Loucy (cell line): Measurements from ENCODE around the gene PGC.

Experiments used
- CTCF ChIP-seq: fragments of 200-600 bp; sonication (generic); conservative IDR thresholded peaks from 2 replicates; pipeline ENCODE4 v1.5.1; 2014; ENCODE audit warnings: mild to moderate bottlenecking, antibody characterized with exemption, low read length
- EZH2phosphoT487 ChIP-seq: fragments of 200-600 bp; IDR thresholded peaks from 2 replicates; pipeline ENCODE4 v1.6.1; 2018; ENCODE audit warnings: antibody characterized with exemption, mild to moderate bottlenecking, moderate library complexity, borderline replicate concordance

DNA sequence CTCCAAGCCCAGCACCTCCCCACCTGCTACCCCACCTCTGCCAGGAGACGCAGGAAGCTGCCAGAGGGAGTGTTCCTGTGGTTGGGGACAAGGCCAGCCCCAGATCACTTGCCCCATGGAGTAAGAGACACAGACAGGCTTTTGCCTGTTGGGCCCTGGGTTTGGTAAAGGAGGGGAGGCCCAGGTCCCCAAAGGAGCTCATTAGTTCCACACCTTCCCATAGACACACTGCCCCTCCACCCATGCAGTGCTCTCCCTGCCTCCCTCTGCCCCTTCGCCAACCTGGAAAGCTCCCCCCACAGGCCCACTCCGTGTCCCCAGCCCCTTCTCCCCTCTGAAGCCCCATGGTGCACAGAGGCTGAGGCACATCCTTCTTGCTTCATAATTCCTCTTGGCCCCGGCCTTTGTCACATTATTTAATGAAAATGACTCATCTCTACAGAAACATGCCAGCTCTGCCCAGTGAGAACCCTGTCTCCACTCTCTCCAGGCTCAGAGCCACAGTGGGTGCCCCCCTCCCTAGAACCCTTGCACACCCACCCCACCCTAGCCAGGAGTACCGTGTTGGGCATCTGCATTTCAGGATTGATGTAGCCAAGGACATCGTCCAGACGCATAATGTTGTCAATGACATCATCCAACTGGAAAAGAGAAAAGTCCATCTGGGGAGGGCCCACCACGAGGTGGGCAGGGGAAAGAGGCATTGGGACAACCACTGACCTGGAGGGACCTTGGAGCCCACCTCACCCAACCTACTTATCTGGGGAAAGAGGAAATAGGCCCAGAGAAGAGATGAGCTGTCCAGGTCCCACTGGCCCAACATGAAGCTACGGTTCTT is 57.8 kb downstream of the PGC start:
- no peak for TF ChIP-seq CTCF
- TF ChIP-seq EZH2phosphoT487 = no peak
